Right atrium auricular region (tissue), 2 donors: ENCODE results near the gene ILF3. TPM values are rescaled to one million over a fixed set of nuclear protein-coding genes. Genes with fewer than 3 reads are reported as not detected.

Source experiments
- DNase-seq: peaks from one replicate; pipeline ENCODE4 v3.0.0-alpha.2; 2019; ENCODE audit warnings: low spot score
- H3K27ac ChIP-seq, 2 donors: fragments of 200-600 bp; sonication (generic); 1 replicate in 1 of 2; 2 replicates in 1 of 2; pipeline ENCODE4 v1.5.1; 2016 to 2019
- H3K27me3 ChIP-seq, 2 donors: fragments of 200-600 bp; sonication (generic); one replicate each; pipeline versions ENCODE4 v1.5.1 to v1.6.0; 2017 to 2019
- H3K36me3 ChIP-seq: fragments of 200-600 bp; sonication (generic); one replicate; pipeline ENCODE4 v1.5.1; 2016
- H3K4me1 ChIP-seq, 2 donors: fragments of 200-600 bp; sonication (generic); one replicate each; pipeline versions ENCODE4 v1.5.1 to v1.6.0; 2017 to 2019
- H3K4me3 ChIP-seq, 2 donors: fragments of 200-600 bp; sonication (generic); 1 replicate in 1 of 2; 2 replicates in 1 of 2; pipeline ENCODE4 v1.5.1; 2017 to 2019; ENCODE audit warnings: mild to moderate bottlenecking in 1 of 2, moderate library complexity in 1 of 2
- H3K9me3 ChIP-seq, 2 donors: fragments of 200-600 bp; sonication (generic); one replicate each; pipeline ENCODE4 v1.5.1; 2019
- CTCF ChIP-seq, 2 donors: fragments of 200-600 bp; sonication (generic); IDR thresholded peaks; one replicate each; pipeline ENCODE4 v1.5.1; 2019; ENCODE audit warnings: antibody characterized with exemption in 2 of 2
- total RNA-seq, 2 donors: library from RNA; depleted of rRNA; stranded (reverse); fragments of >200 nt; gene quantifications; one replicate each; pipeline ENCODE4 v1.1.0, GENCODE V29; 2016

Gene ILF3
- total RNA-seq, 2 donors from 2014 or later: 59.2 to 75.1 TPM

GRCh38 chr19:10683582-10683981 is 29.4 kb downstream of the ILF3 start:
- Histone ChIP-seq H3K27ac (no peak overlapping the region), H3K9me3 (no peaks in the 10 kb centered on the region), H3K36me3 (peaks cover 98% of the 10 kb centered on the region), H3K4me1 (peaks cover 0 to 19% of the 10 kb centered on the region in 2 donors), H3K4me3 (no peak overlapping the region), H3K27me3 (no peaks in the 10 kb centered on the region)
- TF ChIP-seq CTCF (IDR thresholded peaks at IDR 0.05): no peak
- DNase-seq: no peak

GRCh38 chr19:10685210-10685609 is 31.1 kb downstream of the ILF3 start:
- no peaks in the 10 kb centered on the region for H3K9me3 ChIP-seq
- H3K36me3 ChIP-seq: peaks cover 98% of the 10 kb centered on the region
- H3K27ac ChIP-seq: peak overlapping the region in 1 of 2 donors; percentile 77
- DNase-seq: no peak
- H3K4me3 ChIP-seq: no peak overlapping the region
- no peak for TF ChIP-seq CTCF (IDR thresholded peaks at IDR 0.05)
- H3K4me1 ChIP-seq: peaks cover 0 to 19% of the 10 kb centered on the region in 2 donors
- no peaks in the 10 kb centered on the region for H3K27me3 ChIP-seq

- peaks cover 98% of the 10 kb centered on the region for H3K36me3 ChIP-seq
- no peaks in the 10 kb centered on the region for H3K9me3 ChIP-seq
- no peaks in the 10 kb centered on the region for H3K27me3 ChIP-seq
- no peak for TF ChIP-seq CTCF (IDR thresholded peaks at IDR 0.05)
- no peak overlapping the region for H3K4me3 ChIP-seq
- DNase-seq: no peak
- peak overlapping the region; percentile 51 to 77 for H3K27ac ChIP-seq
- H3K4me1 ChIP-seq: peaks cover 0 to 19% of the 10 kb centered on the region in 2 donors
Observed at GRCh38 chr19:10686193-10686592, 32.0 kb downstream of the ILF3 start.

DNA sequence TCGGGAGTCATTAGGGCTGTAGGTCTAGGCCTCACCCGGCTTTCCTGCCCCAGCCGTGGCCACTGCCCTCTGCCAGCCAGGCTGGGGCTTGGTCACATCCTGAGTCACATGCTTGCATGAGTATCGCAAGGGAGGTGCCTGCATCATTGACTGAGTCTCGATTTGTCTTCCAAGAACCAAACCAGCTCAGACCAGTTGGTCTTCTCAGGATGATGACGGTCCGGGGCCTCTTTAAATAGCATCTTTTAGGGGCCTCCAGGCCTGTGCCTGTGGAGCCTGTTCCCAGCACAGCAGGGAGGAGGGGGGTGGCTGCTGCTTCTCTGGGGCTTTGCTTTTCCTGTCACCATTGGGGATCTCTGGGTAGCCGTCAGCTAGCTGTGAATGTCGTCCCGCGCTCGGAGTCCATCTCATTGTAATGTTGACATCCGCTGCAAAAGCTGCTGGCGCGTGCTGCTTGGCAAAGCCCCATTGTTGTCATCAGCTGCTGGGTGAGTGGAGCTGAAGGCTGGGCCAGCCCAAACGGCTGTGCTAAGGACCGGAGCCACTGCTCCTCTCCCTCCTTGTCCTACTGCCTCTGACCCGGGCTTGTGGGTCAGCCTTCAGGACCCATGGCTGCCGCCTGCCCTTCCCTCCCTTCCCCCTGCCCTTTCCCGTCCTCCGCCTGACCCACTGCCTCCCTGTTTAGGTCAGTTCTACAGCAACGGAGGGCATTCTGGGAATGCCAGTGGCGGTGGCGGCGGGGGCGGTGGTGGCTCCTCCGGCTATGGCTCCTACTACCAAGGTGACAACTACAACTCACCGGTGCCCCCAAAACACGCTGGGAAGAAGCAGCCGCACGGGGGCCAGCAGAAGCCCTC is 32.7 kb downstream of the ILF3 start:
- H3K4me1 ChIP-seq: peaks cover 0 to 19% of the 10 kb centered on the region in 2 donors

GRCh38 chr19:10687518-10688288 is 33.6 kb downstream of the ILF3 start:
- H3K4me1 ChIP-seq: peaks cover 0 to 19% of the 10 kb centered on the region in 2 donors
- H3K9me3 ChIP-seq: no peaks in the 10 kb centered on the region
- H3K4me3 ChIP-seq: no peak overlapping the region
- no peak for TF ChIP-seq CTCF (IDR thresholded peaks at IDR 0.05)
- H3K36me3 ChIP-seq: peaks cover 92% of the 10 kb centered on the region
- no peak for DNase-seq
- no peaks in the 10 kb centered on the region for H3K27me3 ChIP-seq
- peak overlapping the region; percentile 51 to 77 for H3K27ac ChIP-seq

More for the DNA sequence above, 32.7 kb downstream of the ILF3 start:
- Histone ChIP-seq H3K9me3 (no peaks in the 10 kb centered on the region), H3K4me3 (no peak overlapping the region), H3K27me3 (no peaks in the 10 kb centered on the region), H3K27ac (peak overlapping the region; percentile 51 to 77), H3K36me3 (peaks cover 98% of the 10 kb centered on the region)
- peak; percentile 69 for DNase-seq
- no peak for TF ChIP-seq CTCF (IDR thresholded peaks at IDR 0.05)
